Ecto neural progenitor cell (in vitro differentiated cells): ENCODE measurements around the gene CDR2.
A peak's percentile ranks its signal among the peaks of the same experiment; 100 is the strongest.
"Not testable (repeated sequence)": the region's sequence is repeated elsewhere in the genome, so short reads cannot be mapped to it uniquely, and the experiment has no call there.

Experiments used
- DNase-seq: peaks from one replicate; pipeline ENCODE4 v3.0.0-alpha.2; 2018; ENCODE audit warnings: low spot score

Gene CDR2

DNA sequence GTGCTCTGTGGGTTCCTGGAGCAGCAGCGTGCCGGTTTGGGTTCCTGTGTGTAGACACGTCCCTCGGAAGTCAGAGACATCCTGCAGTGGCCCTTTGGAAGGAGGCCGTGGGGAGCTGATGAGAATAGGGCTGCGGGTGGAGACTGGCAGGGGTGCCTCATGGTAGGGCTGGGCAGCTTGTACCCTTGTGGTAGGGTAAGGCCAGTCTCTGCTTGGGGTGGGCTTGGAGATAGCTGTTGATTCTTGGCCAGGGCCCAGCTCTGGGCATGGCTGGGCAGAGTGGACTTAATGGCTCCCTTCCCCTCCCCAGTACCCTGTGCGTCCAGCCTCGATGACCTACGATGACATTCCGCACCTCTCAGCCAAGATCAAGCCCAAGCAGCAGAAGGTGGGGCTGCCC is 66.6 kb downstream of the CDR2 start:
- DNase-seq: no peak

- DNase-seq: no peak
Observed at GRCh38 chr16:22306788-22307187, 67.6 kb downstream of the CDR2 start.

DNA sequence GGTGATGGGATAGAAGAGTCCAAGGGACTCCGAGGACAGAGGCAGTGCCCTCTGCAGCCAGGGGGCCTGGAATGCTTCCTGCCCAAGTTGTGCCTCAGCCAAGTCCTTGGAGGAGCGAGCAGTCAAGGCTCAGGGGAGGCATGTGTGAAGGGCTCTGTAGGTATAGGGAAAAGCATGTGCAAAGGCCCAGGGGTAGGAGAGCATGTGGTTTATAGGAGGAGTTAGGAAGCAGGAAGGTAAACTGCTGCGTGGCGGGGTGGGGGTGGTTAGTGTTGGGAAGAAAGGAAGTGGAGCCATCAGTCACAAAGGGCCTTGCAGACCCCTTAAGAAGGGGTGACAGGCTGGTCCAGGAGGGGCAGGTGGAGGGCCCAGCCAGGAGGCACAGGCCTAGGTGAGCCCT is 70.0 kb downstream of the CDR2 start:
- no peak for DNase-seq

GRCh38 chr16:22302776-22303363 is 71.5 kb downstream of the CDR2 start:
- no peak for DNase-seq

GRCh38 chr16:22301423-22301822 is 73.0 kb downstream of the CDR2 start:
- DNase-seq: not testable (repeated sequence)

DNA sequence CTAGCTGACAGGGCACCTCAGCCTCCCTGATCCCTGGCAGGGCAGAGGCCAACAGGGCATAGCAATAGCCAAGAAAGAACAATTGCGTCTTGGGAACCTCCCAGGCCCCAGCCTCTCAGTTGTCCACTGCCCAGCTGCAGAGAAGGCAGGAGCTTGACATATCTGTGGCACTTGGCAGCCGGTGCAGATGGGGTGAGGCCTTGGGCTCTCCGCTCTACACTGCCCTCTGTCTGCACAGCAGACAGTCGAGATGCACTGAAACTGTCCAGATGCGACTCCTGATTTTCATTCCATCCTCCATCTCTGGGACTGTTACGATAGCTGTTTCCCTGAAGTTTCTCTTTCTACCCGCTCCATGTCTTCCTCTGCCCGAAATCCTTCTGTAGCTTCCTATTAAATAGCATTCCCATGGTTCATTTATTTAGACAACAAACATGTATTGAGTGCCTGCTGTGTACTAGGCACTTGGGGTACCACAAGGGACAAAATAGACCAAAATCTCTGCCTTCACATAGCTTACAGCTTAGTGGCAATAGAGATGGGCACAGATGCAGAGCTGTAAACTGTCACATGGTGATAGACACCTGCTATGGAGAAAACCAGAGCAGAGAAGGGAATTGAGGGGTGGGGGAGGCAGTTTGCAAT is 73.9 kb downstream of the CDR2 start:
- peak; percentile 60 for DNase-seq

DNA sequence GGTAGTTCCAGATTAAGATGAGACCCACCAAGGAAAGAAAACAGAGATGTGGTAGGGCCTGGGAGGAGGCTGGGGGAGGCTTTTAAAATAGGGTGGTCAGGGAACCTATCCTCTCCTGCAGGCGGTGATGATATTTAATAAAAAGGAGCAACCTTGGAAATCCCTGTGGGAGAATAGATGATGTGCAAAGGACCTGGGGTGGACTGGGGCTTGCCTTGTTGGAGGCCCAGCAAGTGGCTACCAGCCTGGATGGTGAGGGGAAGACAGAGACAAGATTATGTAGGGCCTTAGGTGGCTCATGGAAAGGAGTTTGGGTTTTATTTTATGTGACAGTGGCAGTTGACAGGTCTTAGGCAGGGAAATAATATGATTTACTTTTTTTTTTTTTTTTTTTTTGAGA is 75.4 kb downstream of the CDR2 start:
- no peak for DNase-seq

DNA sequence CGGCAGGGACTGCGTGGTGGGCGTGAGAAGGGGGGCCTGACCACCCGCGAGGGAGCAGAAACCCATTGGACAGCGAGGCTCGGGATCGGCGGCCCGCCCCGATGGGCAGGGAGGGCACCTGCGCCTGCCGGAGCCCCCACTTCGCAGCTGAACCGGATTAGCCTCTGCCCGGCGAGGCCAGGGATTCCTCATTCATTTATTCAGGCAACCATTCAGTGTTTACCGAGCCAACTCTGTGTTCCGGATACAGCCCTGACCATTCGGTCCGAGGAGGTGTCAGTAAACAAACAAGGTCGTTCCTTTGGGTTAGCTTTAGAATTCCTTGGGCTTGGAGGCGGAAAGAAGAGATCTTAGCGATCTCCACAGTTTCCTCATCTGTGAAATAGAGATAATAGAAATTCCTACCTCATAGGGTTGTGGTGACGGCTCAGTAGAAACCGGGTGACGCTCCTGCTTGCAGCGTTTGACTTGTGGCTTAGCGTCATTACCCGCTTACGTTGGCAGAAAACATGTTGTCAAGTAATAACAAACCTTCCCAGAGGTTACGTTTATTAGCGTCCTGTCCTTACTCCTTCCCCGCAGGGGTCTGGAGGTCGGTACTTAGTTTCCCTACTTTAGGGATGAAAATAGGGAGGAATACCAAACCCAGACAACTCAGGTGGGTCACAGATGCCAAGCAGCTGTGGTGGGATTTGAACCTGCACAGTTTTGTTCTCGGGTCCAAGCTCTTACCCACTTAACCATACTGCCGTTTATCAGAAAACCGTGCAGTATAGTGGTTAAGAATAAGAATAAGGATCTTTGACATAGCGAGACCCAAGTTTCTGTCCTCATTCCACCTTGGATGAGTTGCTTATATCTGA is 76.3 kb downstream of the CDR2 start:
- DNase-seq: peak; percentile 79

GRCh38 chr16:22297114-22297870 is 77.1 kb downstream of the CDR2 start, which contains the start of gene POLR3E:
Gene POLR3E, plus strand, starts transcription at chr16:22297409. Its CDS starts 5,560 bp downstream, at chr16:22302969.
- peak; percentile 100 for DNase-seq

- DNase-seq: no peak
Observed at GRCh38 chr16:22296225-22297113, 78.0 kb downstream of the CDR2 start.
